Stimulated activated CD4-positive, alpha-beta T cell treated with anti-CD3 and anti-CD28 coated beads, Interleukin-1b, Interleukin-23, amount 100 ng/mL, for 1 hour (primary cell): Measurements from ENCODE around the gene CMTM4.

Source experiments
- DNase-seq, 2 donors: peaks; one replicate each; pipeline ENCODE4 v3.0.0-alpha.2; 2020; ENCODE audit warnings: low read depth in 2 of 2

CMTM4 gene

DNA sequence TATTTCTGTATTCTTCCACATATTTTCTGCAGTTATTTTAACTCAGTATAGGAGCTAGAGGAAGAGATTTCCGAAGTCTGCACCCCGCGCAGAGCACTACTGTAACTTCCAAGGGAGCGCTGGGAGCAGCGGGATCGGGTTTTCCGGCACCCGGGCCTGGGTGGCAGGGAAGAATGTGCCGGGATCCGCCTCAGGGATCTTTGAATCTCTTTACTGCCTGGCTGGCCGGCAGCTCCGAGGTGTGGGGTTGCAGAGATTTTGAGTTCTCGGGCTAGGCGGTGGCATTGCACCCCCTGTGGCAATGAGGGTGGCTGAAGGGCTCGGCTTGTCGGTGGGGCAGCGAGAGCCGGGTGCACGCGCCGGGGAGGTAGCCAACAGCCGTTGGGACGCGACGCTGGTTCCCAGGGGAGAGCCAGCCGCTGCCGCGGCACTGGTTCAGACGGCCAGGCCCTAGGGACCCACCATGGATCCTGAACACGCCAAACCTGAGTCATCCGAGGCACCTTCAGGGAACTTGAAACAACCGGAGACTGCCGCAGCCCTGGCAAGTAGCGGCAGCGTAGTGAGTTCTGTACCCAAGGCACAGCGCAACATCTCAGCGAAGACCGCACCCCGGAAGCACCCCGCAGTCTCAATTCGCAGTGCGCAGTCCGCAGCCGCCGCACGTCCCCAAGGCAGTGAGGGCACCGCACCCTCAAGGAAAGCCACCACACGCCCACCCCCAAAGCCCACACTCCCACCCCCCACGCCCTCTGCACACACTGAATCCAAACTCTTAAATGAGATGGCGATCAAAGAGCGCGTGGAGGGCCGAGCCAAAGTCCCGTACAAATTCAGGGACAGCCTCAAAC lies 130.3 kb downstream of the CMTM4 start, which contains the start of gene CMTM1:
TSS of gene CMTM1 (plus strand) at position 389 of the 851 bp plus-strand sequence. CDS start at position 464, 75 bp downstream.
- no peak for DNase-seq
